Middle frontal gyrus (tissue), 1 donor: ENCODE data around the gene POLE2.
"Not testable (repeated sequence)": the region's sequence is repeated elsewhere in the genome, so short reads cannot be mapped to it uniquely, and the experiment has no call there.

Experiments used
- DNase-seq: peaks from one replicate; pipeline ENCODE4 v3.0.0-alpha.2; 2015; ENCODE audit warnings: low spot score; ENCODE audit errors: extremely low spot score

POLE2 gene

DNA sequence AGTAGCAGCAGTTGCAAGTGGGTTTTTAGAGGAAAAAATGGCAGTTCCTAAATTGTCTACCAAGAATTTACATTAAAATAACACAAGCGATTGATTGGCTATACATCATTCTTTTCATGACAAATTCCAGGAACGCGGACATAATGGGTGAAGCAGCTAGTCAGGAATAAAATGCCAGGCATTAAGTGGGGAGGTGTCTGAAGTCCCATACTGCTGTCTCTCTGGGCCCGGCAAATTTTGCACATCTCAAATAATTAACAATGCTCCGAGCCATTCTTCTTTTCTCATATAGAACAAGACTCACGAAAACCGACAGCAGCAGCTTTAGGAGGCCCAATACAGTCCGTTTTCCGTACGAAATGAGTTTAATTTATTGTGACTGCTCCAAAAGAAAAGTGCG, 68.3 kb downstream of the POLE2 start:
- no peak for DNase-seq

DNA sequence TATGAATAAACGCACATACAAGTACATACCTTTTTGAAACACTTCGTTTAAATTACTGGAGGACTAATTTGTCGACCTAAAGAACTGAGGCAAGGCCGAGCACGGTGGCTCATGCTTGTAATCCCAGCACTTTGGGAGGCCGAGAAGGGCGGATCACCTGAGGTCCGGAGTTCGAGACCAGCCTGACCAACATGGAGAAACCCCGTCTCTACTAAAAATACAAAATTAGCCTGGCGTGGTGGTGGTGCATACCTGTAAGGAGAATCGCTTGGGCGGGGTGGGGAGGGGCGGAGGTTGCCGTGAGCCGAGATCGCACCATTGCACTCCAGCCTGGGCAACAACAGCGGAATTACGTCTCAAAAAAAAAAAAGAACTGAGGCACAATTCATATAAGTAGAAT, 68.7 kb downstream of the POLE2 start:
- DNase-seq, result not testable (repeated sequence)

DNA sequence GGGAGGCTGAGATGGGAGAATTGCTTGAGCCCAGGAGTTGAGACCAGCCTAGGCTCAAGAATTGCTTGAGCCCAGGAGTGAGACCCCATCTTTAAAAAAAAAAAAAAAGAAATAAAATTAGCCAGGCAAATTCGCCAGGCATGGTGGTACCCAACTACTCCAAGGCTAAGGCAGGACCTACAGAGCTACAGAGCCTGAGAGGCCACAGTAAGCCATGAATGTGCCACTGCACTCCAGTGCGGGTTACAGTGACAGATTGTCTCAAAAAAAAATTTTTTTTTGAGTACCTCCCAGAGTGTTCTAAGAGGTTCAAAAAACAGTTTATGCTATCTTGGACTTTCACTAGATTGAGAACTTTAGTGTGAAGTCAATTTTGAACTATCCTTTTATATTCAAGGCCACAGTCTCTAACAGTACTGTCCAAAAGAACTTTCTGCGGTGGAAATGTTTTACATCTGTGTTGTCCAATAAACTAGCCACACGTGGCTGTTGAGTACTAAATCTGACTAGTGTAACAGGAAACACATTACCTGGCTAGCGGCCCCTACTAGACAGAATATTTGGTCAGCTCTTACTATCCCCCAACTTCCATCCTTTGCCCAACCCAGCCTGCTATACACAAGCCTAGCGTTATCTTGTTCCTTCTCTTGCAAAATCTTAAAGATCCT, 70.0 kb downstream of the POLE2 start:
- no peak for DNase-seq

GRCh38 chr14:49615776-49616175, 72.2 kb downstream of the POLE2 start:
- no peak for DNase-seq

DNA sequence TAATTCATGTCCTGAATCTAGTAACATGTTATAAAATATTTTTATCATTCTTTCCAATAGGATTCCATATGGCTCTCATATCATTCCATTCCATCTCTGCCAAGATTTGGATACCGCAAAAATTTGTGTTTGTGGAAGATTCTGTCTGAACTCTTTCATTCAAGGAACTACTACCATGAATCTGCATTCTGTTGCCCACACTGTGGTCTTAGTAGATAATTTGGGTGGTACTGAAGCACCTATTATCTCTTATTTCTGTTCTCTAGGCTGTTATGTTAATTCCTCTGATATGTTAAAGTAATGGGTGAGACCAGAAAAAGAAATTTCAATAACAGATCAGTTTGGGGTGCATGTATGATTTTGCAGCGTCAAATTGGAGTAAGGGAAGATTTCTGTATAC, 73.8 kb downstream of the POLE2 start:
- DNase-seq, result no peak

DNA sequence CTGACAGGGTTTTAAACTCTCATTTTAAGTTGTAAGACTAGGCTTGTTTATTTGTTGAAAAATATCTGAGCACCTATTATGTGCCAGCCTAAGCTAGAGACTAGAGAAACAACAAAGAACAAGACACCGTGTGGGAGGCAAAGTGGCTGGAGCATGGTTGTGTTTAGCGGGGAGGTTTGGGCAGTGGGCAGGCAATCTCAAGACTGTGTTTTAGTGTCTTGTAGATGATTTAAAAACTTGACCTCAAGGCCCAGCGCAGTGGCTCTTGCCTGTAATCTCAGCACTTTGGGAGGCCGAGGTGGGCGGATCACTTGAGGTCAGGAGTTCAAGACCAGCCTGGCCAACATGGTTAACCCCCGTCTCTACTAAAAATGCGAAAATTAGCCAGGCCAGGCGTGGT, 75.3 kb downstream of the POLE2 start:
- no peak for DNase-seq

DNA sequence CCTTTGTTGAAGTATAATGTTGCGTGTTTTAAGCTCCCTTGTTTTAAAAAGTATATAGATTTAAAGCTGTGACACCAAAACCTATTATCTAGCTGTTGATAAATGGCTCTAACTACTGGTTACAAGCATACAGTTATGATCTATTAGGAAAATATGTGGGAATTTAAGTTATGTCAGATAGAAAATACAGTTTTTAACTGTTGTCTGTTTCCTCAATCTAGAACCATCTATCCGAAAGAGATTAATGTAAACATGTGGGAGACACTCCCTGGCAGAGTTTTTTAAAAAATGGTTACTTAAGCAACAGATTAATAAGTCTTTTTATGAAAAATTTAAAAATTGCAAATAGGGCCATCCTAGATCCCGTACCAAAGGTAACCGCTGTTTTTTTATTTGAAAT, 75.8 kb downstream of the POLE2 start:
- DNase-seq, result no peak

DNA sequence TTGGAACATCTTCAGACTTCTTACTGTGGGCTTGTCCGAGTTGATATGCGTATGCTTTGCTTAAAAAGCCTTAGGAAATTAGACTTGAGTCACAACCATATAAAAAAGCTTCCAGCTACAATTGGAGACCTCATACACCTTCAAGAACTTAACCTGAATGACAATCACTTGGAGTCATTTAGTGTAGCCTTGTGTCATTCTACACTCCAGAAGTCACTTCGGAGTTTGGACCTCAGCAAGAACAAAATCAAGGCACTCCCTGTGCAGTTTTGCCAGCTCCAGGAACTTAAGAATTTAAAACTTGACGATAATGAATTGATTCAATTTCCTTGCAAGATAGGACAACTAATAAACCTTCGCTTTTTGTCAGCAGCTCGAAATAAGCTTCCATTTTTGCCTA, 80.4 kb downstream of the POLE2 start:
- no peak for DNase-seq

DNA sequence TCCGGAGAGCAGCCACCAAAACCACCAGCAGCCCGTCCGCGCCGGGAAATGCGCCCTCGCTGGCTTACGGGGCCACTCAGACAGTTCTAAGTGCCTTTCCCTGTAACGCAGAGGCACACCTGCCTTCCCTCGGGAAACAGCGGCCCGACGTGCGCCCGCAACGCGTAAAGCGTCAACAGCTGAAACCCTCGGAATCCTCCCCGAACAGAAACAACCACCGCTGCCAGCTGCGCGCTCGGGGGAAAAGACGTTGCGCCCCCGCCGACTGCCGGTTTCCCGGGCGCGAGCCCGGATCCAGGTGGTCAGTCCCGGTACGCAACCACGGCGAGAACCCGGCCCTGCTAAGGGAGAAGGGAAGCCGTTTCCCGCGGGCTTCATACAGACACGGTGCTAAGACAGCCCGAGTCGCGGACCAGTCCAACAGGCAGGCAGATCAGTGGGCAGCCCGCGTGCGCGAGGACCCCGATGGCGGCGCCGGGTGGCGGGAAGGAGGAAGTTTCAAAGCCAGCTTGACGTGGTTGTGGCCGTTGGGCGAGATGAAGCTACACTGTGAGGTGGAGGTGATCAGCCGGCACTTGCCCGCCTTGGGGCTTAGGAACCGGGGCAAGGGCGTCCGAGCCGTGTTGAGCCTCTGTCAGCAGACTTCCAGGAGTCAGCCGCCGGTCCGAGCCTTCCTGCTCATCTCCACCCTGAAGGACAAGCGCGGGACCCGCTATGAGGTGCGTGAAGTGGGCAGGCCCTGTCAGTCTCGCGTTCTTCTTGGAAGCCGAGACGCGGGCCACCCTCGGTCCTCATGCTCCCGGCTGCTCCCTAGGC, 89.3 kb downstream of the POLE2 start, which contains the start of gene LRR1:
TSS of gene LRR1 (plus strand) at position 456 of the 816 bp plus-strand sequence. CDS start at position 537, 81 bp downstream.
- peak; percentile 33 for DNase-seq

GRCh38 chr14:49598189-49598484, 89.9 kb downstream of the POLE2 start:
- no peak for DNase-seq

DNA sequence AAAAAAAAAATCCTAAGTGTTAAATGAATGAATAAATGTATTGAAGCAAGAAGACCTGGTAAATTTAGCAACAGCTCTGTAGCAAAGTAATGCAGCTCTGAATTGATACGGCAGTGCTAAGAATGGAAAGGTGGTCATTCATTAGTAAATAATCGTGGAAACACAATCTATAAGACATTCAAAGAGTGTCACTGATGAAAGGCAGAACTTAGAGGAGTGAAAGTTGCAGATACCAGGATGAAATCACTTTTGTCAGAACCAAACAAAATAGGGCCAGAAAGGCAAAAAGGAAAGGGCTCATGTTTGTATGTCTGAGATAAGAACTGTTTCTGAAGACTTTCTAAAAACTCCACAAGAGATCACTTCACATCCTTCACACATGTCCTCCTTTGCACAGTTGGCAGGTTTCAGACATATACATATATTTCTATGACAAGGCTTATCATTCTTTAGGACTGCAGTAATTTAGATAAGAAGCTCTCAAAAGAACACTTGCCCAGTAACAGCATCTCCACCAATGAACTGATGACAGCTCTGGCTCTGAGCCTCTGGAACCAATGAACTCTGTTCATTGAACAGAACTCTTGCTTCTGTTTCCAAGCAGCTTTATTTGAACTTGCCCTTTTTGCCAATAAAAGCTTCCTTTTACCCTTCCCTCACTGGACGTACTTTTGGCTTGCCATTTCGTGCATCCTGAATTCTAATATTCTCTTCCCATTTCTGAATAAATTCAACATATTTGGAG, 93.5 kb downstream of the POLE2 start:
- DNase-seq, result peak; percentile 9
